IPS-NIHi11 (cell line): Measurements from ENCODE around the gene BNIP5.

Experiments used
- DNase-seq: peaks from one replicate; pipeline ENCODE4 v3.0.0; 2012; ENCODE audit warnings: mixed read lengths, low spot score

Gene BNIP5

DNA sequence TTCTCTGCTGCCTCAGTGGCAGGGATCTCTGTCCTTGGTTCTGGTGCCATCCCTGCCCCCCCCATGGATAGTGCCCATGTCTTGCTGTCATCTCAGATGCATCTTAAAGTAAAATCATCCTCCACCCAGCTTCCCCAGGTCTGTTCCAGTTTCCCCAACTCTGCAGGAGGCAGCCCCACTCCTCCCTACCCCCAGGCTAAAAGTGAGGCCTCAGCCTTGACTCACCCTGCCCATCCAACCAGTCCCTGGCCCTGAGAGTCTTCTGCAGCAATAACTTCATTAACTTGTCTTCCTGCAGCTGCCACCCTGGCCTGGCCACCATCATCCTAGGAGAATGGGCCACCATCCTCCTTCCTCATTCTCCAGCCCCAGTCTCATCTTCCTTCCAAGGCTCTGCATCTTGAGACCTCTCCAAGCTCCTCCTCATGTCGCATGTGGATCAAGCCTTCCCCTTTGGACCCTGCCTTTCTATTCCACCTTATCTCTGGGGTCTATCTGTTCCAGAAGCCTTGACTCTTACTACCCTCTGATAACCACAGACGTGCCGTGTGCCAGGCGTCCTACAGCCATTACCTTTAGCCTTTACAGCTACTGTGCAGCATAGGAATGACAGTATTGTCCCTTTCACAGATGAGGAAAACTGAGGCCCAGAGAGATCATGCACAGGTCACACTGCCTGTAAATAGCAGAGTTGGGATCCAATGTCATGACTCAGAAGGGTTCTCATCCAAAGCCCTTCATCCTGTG is 68.8 kb downstream of the BNIP5 start:
- DNase-seq = no peak

DNA sequence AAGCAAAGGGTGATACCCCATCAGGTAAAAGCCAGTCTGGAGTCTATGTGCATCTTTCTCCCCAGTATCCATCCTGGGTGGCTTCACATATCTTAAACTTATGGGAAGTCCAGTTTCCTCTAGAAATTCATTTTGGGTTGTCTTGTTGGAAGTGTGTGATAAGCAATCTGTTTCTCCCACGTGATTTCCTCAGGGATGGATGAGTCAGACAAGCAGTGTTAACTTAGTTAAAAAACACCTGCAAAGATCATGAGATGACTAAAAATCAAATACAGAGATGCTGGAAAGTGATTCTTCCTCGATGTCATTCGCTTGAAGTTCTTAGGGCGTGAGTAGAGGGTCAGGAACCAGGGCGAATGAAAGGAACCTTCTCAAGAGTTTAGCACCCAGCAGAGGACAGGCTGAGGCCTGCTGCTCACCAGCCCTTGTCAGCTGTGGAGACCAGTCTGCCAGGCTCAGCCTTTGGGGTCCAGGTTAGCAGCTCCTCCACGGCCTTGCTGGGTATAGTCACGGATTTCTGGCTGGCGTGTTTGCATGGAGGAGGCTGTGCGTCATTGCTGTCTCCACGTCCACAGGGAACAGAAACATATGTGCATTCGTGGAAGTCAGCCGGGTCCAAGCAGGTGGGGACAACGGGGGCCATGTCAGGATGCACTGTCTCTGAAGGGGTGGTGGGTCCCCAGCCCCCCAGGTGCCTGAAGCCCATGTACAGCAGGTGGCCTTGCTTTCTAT is 69.6 kb downstream of the BNIP5 start:
- DNase-seq = no peak
